Stomach (tissue), 19 donors: Measurements from ENCODE around the gene PALM. TPM values are rescaled to one million over a fixed set of nuclear protein-coding genes. Genes with fewer than 3 reads are reported as not detected.

ENCODE experiments used
- DNase-seq, 2 donors: peaks; one replicate each; pipeline versions ENCODE4 v3.0.0 to v3.0.0-alpha.2; 2013 to 2019
- H3K27ac ChIP-seq, 5 donors: fragments of 200-600 bp in 4 of 5; sonication (generic) in 4 of 5; one replicate each; pipeline ENCODE4 v1.5.1; 2013 to 2019; ENCODE audit warnings: mild to moderate bottlenecking in 1 of 5, moderate library complexity in 1 of 5
- H3K27me3 ChIP-seq, 3 donors: fragments of 200-600 bp; sonication (generic); one replicate each; pipeline ENCODE4 v1.5.1; 2017 to 2019; ENCODE audit warnings: mixed run types in 1 of 3
- H3K36me3 ChIP-seq, 4 donors: fragments of 200-600 bp; sonication (generic); 1 replicate in 3 of 4; 2 replicates in 1 of 4; pipeline ENCODE4 v1.5.1; 2016 to 2019
- H3K4me1 ChIP-seq, 4 donors: fragments of 200-600 bp; sonication (generic); one replicate each; pipeline ENCODE4 v1.5.1; 2016 to 2019
- H3K4me3 ChIP-seq, 4 donors: fragments of 200-600 bp; sonication (generic) in 3 of 4; one replicate each; pipeline ENCODE4 v1.5.1; 2016 to 2019; ENCODE audit warnings: mild to moderate bottlenecking in 1 of 4
- H3K9me3 ChIP-seq, 4 donors: fragments of 200-600 bp; sonication (generic); one replicate each; pipeline ENCODE4 v1.5.1; 2016 to 2019
- CTCF ChIP-seq, 7 experiments: fragments of 450-650 bp in 4 of 7; fragments of 200-600 bp in 3 of 7; sonication (generic) in 3 of 7; IDR thresholded peaks; one replicate each; pipeline ENCODE4 v1.5.1; 2016 to 2019; ENCODE audit warnings: antibody characterized with exemption in 7 of 7, control low read depth in 2 of 7, mild to moderate bottlenecking in 1 of 7
- EP300 ChIP-seq: sonication (generic); formaldehyde crosslinking; IDR thresholded peaks from one replicate; pipeline ENCODE4 v1.6.1; 2017; ENCODE audit warnings: antibody characterized with exemption
- POLR2A ChIP-seq, 4 donors: fragments of 450-650 bp; IDR thresholded peaks; one replicate each; pipeline ENCODE4 v1.6.1; 2016; ENCODE audit warnings: antibody characterized with exemption in 4 of 4, control low read depth in 2 of 4, mild to moderate bottlenecking in 1 of 4, moderate library complexity in 1 of 4
- POLR2AphosphoS5 ChIP-seq, 3 donors: sonication (generic); formaldehyde crosslinking; IDR thresholded peaks; one replicate each; pipeline ENCODE4 v1.6.1; 2016; ENCODE audit warnings: antibody characterized with exemption in 3 of 3
- WGBS, 5 donors: extraction: QIAGEN DNeasy Blood & Tissue Kit in 3 of 5; methylation state at CpG; one replicate each; pipeline versions ENCODE4 v1.1.5 to v1.1.7; 2013 to 2018; 5-methylcytosine and 5-hydroxymethylcytosine counted together
- intact Hi-C: fragments of 100-400 bp; cut with DNase I; formaldehyde crosslinking; loops from one replicate; pipeline ENCODE4 v1.15.1; 2023; ENCODE audit warnings: low total_unique reads
- long read RNA-seq, 10 donors: transcript quantifications; one replicate each; lab custom pipeline, GENCODE V29; 2026
- polyA plus RNA-seq, 3 donors: library from polyadenylated mRNA; stranded (reverse); fragments of 200-250 nt; gene quantifications; one replicate each; pipeline ENCODE4 v1.2.3, GENCODE V29; 2013
- total RNA-seq, 5 donors: library from RNA; depleted of rRNA; stranded (reverse); fragments of >200 nt; gene quantifications; one replicate each; pipeline versions ENCODE4 v1.1.0 to v1.2.3, GENCODE V29; 2014 to 2016
- donor health status: healthy with polysubstance abuse.
- donor health status: Bipolar disorder and iron deficiency.
- donor health status: healthy.

The PALM gene
- 10 to 100 TPM; 12.1 to 88.9 (median 17.5) TPM for total RNA-seq
- polyA plus RNA-seq: 10 to 100 TPM in 2 of 3 donors, 1 to 10 TPM in 1; 9.8 to 14.8 (median 12.0) TPM
- long read RNA-seq, donor 1, partial matches to known transcripts: 0 of 2 reads
- long read RNA-seq, donor 1, other reads (novel, unspliced or antisense): 0 of 2 reads
- long read RNA-seq, donor 2, partial matches to known transcripts: 0 of 5 reads
- long read RNA-seq, donor 2, other reads (novel, unspliced or antisense): 0 of 5 reads
- long read RNA-seq, donor 3, partial matches to known transcripts: 0 of 7 reads
- long read RNA-seq, donor 3, other reads (novel, unspliced or antisense): 0 of 7 reads
- long read RNA-seq, donor 4: 0 reads
- long read RNA-seq, donor 5, transcript PALM-202 (9 exons, 2,725 nt): major isoform, 5 of 12 reads
- long read RNA-seq, donor 5, partial matches to known transcripts: 0 of 12 reads
- long read RNA-seq, donor 5, other reads (novel, unspliced or antisense): 0 of 12 reads
- long read RNA-seq, donor 6, transcript PALM-202 (9 exons, 2,725 nt): major isoform, 11 of 18 reads
- long read RNA-seq, donor 6, transcript PALM-201 (8 exons, 2,755 nt): minor isoform, 6 of 18 reads
- long read RNA-seq, donor 6, partial matches to known transcripts: 0 of 18 reads
- long read RNA-seq, donor 6, other reads (novel, unspliced or antisense): 0 of 18 reads
- long read RNA-seq, donor 7, transcript PALM-202 (9 exons, 2,725 nt): major isoform, 7 of 9 reads
- long read RNA-seq, donor 7, partial matches to known transcripts: 0 of 9 reads
- long read RNA-seq, donor 7, other reads (novel, unspliced or antisense): 0 of 9 reads
- long read RNA-seq, donor 8, transcript PALM-202 (9 exons, 2,725 nt): major isoform, 5 of 9 reads
- long read RNA-seq, donor 8, partial matches to known transcripts: 0 of 9 reads
- long read RNA-seq, donor 8, other reads (novel, unspliced or antisense): 0 of 9 reads
- long read RNA-seq, donor 9, partial matches to known transcripts: 0 of 1 reads
- long read RNA-seq, donor 9, other reads (novel, unspliced or antisense): 0 of 1 reads
- long read RNA-seq, donor 10: 0 reads

DNA sequence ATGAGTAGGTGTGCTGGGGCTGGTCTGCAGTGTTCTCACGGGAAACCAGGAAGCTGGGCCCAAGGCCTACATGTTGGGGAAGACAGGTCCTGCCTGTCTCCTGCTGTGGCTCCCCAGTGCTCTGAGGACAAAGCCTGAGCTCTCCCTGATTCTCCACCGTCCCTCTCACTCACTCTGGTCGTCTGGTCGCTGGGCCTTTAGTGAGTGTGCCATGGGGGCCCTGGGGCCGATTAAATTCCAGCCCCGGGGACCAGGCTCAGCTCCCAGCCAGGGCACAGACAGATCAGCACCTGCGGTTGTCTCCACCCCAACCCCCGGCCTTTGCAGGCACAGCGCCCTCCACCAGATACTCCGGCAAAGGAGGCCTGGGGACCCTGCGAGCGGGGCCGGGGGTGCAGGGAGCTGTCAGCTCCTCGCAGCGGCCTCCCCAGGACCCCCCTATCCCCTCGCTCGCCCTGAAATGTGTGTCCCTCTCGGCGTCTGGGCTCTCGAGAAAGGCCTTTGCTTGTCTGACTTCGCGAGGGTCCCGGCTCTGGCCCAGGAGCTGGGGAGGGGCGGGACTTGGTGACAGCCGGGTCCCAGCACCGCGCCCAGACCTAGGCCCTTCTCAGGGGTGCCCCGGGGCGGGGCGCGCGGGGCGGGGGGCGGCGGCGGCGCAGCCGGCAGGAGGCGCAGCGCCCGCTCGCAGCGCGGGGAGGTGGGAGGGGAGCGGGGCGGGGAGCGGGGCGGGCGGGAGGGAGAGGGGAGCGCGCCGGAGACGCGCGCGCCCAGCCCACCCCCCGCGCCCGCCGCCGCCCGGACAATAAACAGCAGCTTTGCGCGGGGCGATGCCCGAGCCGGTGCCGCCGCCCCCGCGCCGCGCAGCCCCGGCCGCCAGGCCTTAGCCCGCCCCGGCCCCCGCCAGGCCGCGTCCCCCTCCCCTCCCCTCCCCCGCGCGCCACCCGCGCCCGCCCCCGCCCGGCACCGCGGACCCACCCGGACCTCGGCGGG, at the start of gene PALM:
Gene PALM, plus strand, starts transcription at position 782 of the 990 bp plus-strand sequence. CDS start 212 bp downstream, outside the sequence.
- DNase-seq: peak; percentile 29 to 79
- TF ChIP-seq EP300: no peak
- TF ChIP-seq CTCF (IDR thresholded peaks at IDR 0.05): peak in 2 of 7 experiments; percentile 16 to 44
- WGBS, 5 donors: 7 to 17% (median 12%) methylated on average over 13 to 62 of the region's 93 CpGs
- Histone ChIP-seq H3K4me3 (peak within 1 kb of the TSS; percentile 61 to 76 (median 64)), H3K27me3 (peaks cover 0 to 56% (median 15%) of the 10 kb centered on the region in 3 donors), H3K27ac (peak within 1 kb of the TSS; percentile 48 to 84 (median 63)), H3K36me3 (no peaks in the 10 kb centered on the region), H3K4me1 (peaks cover 8 to 48% (median 41%) of the 10 kb centered on the region in 4 donors), H3K9me3 (no peaks in the 10 kb centered on the region)
- intact Hi-C loops: no loop called here

- 13 to 26% (median 15%) methylated on average over 3 to 20 of the region's 20 CpGs for WGBS, 5 donors
- TF ChIP-seq POLR2AphosphoS5 (IDR thresholded peaks at IDR 0.05) (no peak), EP300 (no peak), CTCF (IDR thresholded peaks at IDR 0.05) (no peak), POLR2A (IDR thresholded peaks at IDR 0.05) (no peak)
- Histone ChIP-seq H3K4me3 (peak overlapping the region; percentile 90 to 100 (median 97)), H3K27ac (peak overlapping the region; percentile 93 to 96 (median 94)), H3K9me3 (no peaks in the 10 kb centered on the region), H3K27me3 (no peaks in the 10 kb centered on the region), H3K4me1 (peaks cover 61 to 86% (median 78%) of the 10 kb centered on the region in 4 donors), H3K36me3 (peaks cover 0 to 27% (median 22%) of the 10 kb centered on the region in 4 donors)
- intact Hi-C loops: no loop called here
- DNase-seq: peak; percentile 52 to 57
Measured at GRCh38 chr19:660793-661426, 47.8 kb upstream of the PALM start.

DNA sequence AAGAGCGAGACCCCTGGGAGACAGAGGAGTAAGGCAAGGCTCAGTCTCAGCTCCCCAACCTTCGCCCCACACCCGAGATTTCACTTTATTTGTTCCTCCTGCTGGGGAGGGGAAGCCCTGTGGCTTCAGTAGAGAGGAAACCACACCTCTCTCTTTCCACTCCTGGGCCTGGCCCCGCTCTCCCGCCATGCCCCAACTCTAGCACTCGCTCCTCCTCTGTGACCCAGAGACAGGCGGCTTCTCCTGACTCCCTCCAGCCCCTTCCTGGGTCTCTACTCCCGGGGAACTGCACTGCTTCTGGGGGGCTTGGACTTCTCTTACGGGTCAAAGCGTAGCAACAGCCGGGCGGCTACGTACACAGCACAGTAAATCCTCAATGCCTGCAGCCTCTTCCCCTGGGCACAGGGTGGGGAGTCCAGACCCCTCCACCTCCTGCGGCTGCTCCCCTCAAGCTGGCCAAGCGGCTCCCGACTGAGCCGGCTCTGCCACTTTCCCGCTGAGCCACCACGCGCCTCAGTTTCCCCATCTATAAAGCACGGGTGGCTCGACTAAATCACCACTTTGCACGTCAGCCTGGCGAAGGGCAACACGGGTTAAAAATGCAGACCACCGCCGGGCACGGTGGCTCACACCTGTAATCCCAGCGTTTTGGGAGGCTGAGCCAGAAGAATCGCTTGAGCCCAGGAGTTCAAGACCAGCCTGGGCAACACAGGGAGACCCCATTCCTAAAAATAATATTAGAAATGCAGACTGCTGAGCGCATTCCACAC, 47.1 kb upstream of the PALM start:
- peaks cover 61 to 79% (median 75%) of the 10 kb centered on the region in 4 donors for H3K4me1 ChIP-seq

More for the DNA sequence above, 47.1 kb upstream of the PALM start:
- peaks cover 0 to 22% (median 19%) of the 10 kb centered on the region in 4 donors for H3K36me3 ChIP-seq
- intact Hi-C loops: no loop called here
- H3K4me3 ChIP-seq: peak overlapping the region; percentile 90 to 100 (median 97)
- peak overlapping the region; percentile 93 to 96 (median 94) for H3K27ac ChIP-seq
- WGBS, 5 donors: 5 to 14% (median 8%) methylated on average over 23 to 31 of the region's 31 CpGs
- DNase-seq: peak; percentile 60 to 75
- TF ChIP-seq POLR2AphosphoS5 (IDR thresholded peaks at IDR 0.05) (peak in 2 of 3 donors; percentile 5 to 25), EP300 (no peak)
- H3K27me3 ChIP-seq: no peaks in the 10 kb centered on the region
- H3K9me3 ChIP-seq: no peaks in the 10 kb centered on the region
